Activated CD4-positive, alpha-beta T cell treated with anti-CD3 and anti-CD28 coated beads, Interleukin-10, Interleukin-2, amounts not matched to agents 100 ng/mL and 50 ng/mL, durations not matched to agents 16 hours and 8 hours (primary cell): ENCODE measurements around the gene GNA14.

Experiments used
- DNase-seq: peaks from one replicate; pipeline ENCODE4 v3.0.0-alpha.2; 2020

The GNA14 gene

DNA sequence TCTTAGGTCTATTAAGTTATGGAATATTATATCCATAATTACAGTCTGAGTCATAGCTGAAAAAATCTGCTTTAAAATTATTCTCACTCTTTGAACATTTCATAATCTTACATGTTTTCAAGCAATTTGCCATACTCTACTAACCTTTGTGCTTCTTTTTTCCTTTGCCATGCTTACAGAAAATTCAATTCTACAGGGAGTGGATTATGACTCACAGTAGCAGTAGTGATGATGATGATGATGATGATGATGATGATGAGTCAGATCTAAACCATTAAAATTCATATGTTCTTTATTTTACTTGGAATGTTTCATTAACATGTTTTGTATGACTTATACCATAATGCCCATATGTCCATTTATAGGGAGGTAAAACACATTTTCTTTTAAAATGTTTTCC, 263.7 kb downstream of the GNA14 start:
- peak; percentile 26 for DNase-seq

DNA sequence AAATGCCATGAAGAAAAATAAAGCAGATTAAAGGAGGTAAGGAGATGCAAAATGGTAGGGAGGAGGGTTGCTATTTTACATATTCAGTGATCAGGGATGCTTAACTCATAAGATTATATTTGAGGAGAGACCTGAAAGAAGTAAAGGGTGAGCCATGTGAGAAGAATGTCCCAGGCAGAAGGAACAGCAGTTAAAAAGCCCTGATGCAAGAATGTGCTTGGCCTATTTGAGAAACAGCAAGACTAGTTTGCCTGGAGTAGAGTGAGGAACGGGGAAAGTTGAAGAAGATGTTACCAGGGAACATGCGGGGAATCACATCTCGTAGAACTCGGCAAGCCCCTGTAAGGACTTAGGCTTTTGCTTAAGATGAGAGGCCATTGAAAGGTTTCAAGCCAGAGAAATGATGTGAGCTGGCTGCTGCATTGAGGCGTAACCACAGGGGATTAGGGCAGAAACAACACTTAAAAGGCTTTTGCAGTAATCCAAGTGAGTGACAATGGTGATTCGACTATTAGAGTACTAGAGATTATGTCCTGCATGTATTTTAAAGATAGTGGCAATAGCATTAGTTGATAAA, 272.1 kb downstream of the GNA14 start:
- no peak for DNase-seq

DNA sequence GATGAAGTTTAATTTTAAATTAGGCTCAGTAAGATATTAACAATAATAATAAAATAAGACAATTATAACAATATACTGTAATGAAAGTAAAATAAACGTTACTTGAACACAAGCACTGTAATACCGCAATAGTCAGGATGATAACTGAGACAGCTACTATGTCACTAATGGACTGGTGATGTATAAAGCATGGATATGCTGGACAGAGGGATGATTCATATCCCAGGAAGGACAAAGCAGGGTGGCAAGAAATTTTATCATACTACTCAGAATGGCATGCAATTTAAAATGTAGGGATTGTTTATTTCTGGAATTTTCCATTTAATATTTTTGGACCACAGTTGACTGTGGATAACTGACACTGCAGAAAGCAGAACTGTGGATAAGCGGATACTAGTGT, 273.9 kb downstream of the GNA14 start:
- DNase-seq: no peak
